GM19043 (cell line): Measurements from ENCODE around the gene RAP1GAP2.
"Not testable (repeated sequence)": the region's sequence is repeated elsewhere in the genome, so short reads cannot be mapped to it uniquely, and the experiment has no call there.

Experiments used
- ATAC-seq: cut with Tn5 transposase; IDR thresholded peaks from one replicate; pipeline ENCODE4 v1.9.1; 2021; ENCODE audit warnings: low read depth; ENCODE audit not compliant: unreplicated experiment

RAP1GAP2 gene

DNA sequence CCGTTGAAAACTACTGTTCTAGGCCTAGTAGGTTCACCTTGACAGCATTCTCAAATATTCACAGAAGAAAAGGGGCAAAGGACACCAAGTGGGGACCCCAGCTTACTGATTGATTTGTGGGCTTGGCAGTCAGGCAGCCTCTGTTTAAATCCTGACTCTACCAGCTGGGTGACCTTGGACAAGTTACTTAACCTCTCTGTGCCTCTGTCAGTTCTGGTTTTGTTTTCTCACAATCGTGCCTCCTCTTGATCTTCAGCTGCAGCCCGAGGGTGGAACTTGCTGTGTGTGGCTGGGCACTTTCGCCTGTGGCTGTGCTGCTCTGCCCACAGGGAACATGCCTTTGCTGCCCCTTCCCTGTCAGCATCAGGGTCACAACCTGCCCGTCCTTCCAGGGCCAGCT is 17.8 kb downstream of the RAP1GAP2 start:
- ATAC-seq = no peak

DNA sequence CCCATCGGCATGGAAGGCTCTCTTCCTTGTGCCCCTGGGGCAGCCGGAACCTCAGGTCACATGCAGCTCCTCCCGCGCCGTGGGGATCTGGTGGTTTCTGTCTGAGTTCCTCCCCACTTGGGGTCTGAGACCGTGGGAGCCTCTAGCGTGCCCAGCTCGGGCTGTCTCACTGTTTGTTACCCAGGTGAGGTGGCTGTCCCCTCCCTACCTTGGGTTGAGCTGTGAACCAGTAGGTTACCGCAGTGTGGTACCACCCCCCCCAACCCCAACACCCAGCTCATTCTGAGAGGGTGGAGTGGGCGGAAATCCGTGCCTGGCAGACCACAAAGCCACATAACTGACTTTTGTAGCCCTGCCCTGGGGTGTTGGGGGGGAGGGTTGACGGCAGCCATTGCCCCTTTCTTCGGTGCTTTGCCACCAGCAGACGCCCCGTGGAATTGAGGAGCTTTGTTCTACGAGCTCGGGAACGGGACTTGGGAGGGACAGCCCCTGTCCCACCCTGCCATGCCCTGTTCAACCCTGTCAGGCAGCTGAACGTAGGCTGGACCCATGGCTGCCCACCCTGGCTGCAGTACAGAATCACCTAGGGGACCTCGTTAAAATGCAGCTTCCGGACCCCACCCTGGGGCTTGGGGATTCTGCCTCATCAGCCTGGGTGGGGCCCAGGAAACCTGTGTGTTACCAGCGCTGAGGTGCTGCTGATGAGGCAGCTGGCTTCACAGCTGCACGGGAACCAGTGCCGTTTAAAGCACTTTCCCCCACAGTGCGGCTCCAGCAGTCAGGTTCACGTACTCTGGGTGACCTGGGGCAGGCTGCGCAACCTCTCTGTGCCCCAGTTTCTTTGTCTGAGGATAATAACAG is 18.5 kb downstream of the RAP1GAP2 start:
- no peak for ATAC-seq

DNA sequence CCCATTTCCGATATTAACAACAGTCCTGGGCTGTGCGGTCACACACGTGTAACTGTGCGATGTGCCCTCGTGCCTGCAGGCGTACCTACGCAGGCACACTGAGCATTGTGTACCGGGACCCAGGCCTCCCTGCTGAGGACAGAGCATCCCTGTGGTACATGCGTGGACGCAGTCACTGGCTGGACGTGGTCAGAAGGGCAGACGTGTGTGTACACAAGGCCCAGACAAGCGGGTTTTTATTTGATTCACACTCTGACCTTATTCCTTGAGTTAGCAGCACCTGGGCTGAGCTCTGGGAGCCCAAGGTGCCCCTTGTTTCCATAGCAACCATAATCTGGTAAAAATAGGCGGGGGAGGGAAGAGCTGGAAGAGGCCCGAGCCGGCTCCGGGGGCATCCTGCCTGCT is 19.5 kb downstream of the RAP1GAP2 start:
- ATAC-seq = no peak

DNA sequence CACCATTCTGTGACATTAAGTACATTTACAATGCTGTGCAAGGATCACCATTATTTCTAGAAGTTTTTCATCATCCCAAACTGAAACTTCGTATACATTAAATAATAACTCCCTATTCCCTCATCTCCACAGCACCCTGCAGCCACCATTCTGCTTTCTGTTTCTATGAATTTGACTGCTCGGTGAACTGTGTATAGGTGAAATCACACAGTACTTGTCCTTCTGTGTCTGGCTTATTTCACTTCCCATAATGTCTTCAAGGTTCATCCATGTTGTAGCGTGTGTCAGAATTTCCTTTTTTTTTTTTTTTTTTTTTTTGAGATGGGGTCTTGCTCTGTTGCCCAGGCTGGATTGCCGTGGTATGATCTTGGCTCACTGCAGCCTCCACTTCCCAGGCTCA is 20.4 kb downstream of the RAP1GAP2 start:
- ATAC-seq = no peak

DNA sequence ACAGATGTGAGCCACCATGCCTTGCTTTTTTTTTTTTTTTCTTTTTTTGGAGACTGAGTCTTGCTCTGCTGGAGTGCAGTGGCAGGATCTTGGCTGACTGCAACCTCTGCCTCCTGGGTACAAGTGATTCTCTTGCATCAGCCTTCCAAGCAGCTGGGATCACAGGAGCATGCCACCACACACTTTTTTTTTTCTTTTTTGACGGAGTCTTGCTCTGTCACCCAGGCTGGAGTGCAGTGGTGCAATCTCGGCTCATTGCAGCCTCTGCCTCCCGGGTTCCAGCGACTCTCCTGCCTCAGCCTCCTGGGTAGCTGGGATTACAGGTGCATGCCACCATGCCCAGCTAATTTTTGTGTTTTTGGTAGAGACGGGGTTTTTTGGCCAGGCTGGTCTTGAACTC is 23.1 kb downstream of the RAP1GAP2 start:
- not testable (repeated sequence) for ATAC-seq

DNA sequence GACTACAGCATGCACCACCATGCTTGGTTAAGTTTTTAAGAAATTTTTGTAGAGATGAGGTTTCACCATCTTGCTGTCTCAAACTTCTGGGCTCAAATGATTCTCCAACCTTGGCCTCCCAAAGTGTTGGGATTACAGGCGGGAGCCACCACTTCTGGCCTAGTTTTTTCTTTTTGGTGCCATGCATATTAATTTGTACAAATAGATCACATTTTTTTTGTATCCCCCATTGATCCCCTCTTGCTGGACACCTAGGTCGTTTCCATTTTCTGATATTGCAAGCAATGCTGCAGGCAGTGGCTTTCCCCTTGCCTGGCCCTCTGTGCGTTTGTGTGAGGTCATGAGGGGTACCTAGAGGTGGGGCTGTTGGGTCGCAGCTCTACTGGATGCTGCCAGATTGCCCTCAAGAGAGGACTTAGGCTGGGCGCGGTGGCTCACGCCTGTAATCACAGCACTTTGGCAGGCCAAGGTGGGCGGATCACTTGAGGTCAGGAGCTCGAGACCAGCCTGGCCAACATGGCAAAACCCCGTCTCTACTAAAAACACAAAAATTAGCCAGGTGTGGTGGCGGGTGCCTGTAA is 23.8 kb downstream of the RAP1GAP2 start:
- ATAC-seq = no peak

DNA sequence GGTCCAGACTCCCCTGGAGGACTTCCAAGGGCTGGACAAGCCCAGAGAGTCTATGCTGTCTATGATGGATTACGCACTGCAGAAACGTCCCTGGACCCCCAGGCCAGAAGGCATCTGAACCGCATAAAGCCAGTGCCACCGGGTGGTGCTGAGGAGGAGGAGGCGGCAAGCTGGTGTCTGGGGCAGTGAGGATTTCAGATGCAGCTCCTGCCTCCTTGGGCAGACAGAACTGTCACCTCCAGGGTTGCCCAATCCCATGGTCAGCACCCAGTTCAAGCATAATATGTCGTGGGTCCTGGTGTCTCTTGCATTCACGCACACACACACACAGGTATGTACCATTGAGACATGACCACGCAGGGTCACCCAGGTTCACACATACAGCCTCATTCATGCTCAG is 25.6 kb downstream of the RAP1GAP2 start:
- no peak for ATAC-seq

DNA sequence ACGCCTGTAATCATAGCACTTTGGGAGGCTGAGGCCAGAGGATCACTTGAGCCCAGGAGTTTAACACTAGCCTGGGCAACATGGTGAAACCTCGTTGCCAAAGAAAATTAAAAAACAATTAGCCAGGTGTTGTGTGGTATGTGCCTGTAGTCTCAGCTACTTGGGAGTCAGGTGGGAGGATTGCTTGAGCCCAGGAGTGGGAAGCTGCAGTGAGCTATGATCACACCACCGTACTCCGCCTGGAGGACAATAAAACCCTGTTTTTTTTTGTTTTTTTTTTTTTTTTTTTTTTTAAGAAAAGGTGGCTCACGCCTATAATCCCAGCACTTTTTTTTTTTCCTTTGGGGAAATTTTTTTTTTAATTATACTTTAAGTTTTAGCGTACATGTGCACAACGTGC is 26.1 kb downstream of the RAP1GAP2 start:
- no peak for ATAC-seq

DNA sequence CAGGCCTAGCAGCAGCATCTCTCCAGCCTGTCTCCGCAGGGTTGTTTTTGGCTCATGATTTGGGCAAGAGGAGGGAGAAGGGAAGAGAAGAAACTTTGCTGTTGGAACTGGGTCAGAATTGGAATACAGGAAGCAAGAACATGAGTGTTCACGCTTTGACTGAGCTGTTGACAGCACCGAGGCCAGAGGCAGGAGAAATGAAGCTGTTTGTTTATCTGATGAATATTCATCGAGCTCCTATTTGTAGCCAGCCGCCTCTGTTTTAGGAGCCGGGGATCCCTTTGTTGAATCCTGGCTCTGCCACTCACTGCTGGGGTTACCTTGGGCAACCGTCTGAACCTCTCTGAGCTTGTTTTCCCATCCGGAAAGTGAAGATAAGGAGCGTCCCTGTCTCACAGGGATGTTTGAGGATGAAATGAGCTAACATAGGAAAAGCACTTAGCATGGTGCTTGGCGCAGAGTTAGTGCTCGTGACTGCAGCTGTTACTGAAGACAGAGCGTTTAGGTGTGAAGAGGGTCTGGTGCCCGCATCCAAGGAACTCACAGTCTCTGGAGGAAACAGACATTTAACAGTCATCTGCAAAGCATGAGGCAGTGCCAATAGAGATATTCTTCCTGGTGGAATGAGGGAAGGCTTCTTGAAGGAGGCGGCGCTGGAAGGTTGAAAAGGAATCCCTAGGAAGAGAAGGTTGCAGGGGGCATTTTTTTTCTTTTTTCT is 29.2 kb downstream of the RAP1GAP2 start:
- no peak for ATAC-seq

DNA sequence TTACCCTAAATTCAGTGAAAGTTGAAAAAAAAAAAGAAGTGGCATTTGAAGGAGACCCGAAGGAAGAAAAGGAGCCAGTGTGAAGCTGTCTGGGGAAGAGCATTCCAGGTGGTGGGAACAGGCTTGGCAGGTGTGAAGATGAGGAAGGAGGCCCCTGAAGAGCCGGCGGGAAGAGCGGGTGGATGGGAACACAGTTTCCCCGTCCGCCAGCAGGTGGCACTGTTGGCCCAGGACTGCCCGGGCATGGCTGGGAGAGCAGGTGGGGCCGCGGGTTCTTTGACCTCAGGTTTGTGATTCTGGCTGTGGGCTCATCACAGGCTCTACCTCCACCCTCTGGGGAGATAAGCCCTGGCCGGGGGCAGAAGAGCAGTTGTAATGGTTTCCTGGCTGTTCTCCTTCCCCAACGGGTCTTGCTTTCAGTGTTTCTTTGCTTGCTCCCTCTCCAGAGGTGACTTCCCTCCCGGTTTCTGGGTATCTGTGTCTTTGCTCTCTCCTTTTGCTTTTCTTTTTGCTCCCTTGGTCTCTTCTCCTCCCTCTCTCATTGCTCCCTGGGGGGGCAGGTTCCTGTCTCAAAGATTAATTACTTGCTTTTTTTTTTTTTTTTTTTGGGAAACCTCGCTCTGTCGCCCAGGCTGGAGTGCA is 32.3 kb downstream of the RAP1GAP2 start:
- ATAC-seq = no peak

DNA sequence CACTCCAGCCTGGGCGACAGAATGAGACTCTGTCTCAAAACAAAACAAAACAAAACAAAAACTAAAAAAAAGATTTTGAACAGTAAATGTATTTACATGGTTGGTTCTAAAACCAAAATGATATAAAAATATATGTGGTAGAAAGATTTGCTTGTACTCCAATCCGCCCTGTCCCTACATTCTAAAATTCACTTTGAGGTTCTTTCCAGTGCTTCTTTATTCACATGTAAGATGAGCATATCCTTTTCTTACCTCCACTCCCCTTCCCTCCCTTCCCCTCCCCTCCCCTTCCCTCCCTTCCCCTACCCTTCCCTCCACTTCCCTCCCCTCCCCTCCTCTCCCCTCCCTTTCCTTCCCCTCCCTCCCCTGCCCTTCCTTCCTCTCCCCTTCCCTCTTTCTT is 34.4 kb downstream of the RAP1GAP2 start:
- no peak for ATAC-seq

DNA sequence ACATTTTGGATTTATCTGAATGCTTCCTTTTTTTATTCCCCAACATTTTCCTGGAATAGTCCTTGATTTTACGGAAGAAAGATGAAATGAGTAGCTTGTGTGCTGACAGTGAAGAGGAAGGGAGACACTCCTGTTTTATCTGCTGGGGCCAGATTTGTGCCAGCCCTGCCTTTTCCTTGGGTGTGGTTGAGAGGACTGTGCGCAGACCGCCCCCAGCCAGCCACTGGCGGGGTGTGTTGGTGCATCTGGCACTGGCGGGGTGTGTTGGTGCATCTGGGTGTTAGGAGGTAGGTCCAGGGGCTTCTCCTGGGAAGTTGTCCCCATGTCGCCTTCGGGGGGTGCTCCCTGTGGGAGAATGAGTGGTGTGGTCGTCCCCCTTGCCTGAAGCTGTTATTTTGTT is 39.5 kb downstream of the RAP1GAP2 start:
- ATAC-seq = no peak

DNA sequence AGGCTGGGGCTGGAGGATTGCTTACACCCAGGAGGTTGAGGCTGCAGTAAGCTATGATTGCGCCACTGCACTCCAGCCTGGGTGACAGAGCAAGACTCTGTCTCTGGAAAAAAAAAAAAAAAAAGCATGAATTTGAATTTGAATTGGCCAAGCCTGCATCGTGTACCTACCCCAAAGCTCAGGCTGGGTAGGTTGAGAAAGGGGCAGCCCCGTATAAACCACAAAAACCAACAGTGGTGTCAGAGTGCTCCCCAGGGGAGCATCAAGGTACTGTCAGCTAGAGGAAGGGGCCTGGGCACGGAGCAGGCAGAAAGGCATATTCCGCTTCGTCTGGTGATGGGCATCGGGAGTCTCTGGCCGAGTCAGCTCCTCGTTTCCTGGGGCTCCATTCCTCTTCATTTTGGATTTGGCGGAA is 40.9 kb downstream of the RAP1GAP2 start:
- ATAC-seq = peak; percentile 61

DNA sequence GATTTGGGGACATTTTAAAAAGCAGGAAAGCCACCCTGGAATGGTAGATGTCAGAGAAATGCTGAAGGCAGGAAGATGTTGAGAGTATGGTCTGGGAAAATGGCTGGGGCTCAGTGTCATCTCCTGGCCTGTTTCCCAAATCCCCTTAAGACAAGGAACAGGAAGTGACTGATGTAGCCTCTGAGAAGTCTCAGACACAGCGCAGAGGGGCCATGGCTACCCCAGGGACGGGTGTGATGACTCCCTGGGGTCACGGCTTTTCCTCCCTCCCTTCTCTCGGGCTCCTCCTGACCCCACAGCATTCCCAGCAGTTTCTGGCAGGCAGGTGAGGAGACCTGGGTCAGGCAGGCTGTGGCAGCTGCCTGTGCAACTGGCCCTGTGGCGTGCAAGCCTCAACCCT is 45.4 kb downstream of the RAP1GAP2 start:
- no peak for ATAC-seq

DNA sequence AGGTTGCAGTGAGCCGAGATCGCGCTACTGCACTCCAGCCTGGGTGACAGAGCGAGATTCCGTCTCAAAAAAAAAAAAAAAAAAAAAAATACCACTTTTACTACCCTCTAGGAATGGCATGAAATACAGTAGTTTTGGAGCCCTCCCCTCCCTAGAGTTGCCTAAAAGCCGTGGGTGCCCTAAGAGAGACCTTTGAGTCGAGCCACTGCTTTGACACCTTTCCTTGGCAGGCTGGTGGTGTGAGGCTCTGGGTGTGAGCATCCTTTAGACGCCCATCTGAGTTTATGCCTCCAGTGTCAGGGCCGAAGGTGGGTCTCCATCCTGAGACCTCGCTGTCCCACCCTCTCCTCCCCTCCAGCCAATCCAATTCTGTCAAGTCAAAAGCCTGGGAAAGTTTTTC is 46.2 kb downstream of the RAP1GAP2 start:
- no peak for ATAC-seq

DNA sequence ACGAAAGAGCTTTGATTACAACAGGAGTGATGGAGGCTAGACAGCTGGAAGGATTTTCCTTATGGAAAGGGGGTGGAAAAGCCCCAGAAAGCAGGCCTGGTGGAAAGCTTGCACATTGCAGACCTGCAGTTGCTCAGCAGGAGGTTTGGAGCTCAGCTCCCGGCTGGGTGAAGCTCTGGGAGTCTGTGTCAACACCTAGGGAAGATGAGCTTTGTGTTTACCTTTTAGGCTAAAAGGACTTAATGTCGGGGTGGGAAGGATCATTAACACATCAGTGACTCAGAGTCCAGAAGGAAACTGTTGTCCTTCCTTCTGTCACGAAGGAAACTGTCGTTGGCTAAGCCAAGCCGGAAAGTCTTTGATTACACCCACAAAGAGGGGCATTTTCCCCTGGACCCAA is 48.2 kb downstream of the RAP1GAP2 start:
- ATAC-seq = no peak

DNA sequence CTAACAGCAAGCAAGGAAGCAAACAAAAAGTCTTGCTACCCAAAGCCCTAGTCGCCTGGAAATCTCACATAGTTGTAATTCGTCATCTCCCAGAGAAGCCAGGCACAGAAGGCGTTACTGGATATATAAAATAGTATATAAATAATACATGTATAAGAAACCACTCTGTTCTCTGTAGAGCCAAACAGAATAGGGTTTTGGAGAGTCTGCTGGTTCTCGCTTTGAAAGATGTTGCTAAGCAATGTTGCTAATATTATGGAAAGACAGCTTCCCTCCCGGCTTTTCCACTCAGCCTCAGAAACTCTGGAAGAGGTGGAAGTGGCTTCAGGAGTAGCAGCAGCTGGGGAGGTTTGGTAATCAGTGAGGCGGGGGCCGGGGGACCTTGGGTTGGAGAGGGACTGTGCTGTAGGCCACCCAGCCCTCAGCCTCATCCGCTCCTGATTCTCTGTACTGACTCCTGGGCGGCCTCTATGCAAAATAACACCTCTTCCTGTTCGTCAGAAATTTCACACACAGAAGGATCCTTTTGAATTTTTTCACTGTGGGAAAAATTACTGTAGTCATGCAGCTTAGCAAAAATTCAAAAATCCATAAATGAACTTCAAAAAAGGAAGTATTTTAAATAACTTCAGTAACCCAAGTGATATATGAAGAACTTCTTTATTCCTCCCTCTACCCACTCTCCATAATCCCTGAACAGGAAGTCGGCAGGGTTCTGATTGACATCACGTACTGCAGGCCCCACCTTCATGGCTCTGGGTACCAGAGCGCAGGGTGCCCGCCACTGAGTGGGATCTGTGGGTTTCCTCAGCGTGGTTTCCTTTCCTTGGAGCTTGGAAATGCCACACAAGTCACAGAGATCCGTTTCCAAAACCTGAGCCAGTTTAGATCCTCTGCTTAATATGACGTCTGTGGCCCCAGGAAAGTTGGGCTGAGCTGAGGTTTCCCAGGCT is 51.4 kb downstream of the RAP1GAP2 start:
- no peak for ATAC-seq

DNA sequence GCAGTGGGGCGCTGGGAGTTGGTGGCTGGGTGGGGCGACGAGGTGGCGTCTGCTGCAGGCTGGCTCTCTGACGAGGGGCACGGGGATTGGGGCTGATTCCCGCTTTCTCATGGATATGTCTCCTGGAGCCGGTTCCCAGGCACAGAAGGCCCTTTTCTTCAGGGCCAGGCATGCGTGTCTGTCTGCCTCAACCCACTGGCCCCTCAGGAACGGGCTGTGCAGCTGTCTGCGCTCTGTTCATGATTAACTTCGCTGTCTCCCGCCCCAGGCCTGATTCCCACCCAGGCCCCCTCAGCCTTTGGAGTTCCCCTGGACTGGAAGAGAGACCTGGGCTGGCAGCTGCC is 53.1 kb downstream of the RAP1GAP2 start:
- ATAC-seq = no peak

DNA sequence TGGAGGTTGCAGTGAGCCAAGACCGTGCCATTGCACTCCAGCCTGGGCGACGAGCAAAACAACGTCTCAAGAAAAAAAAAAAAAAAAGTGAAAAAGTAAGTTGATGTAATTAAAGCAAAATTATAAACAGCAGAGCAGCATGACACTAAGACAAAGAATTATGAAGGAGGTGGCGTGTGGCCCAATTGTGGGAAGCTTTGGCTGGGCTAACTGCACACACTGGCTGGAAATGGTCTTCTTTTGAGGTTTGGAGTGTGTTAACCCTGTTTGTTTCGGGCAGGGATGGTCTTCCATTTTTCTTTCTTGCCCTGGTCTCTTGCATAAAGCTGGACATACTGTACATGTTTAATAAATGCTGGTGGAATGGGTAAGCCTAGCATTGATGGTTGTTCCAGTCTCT is 54.8 kb downstream of the RAP1GAP2 start:
- no peak for ATAC-seq

DNA sequence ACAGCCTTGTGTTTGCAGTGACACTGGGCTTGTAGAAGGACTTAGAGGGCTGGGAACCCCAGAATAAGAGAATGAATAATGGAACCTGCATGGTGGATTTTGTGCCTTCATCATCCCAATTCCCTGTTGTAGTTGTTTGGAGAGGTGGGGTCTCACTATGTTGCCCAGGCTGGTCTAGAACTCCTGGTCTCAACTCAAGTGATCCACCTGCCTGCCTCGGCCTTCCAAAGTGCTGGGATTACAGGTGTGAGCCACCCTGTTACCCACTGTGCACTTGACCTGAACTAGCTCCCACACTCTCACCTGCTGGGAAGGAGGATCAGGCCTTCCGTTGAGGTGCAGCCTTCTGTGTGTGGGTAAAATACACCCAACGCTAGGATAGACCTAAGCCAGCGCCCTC is 55.4 kb downstream of the RAP1GAP2 start:
- no peak for ATAC-seq
